Hematopoietic multipotent progenitor cell treated with erythropoietin and hydrocortisone succinate and interleukin-3 and kit ligand, for 4 days (in vitro differentiated cells): Measurements from ENCODE around the gene GSTP1.
"Not testable (repeated sequence)": the region's sequence is repeated elsewhere in the genome, so short reads cannot be mapped to it uniquely, and the experiment has no call there.

Source experiments
- DNase-seq: peaks from one replicate; pipeline ENCODE4 v3.0.0-alpha.2; 2015

The GSTP1 gene

DNA sequence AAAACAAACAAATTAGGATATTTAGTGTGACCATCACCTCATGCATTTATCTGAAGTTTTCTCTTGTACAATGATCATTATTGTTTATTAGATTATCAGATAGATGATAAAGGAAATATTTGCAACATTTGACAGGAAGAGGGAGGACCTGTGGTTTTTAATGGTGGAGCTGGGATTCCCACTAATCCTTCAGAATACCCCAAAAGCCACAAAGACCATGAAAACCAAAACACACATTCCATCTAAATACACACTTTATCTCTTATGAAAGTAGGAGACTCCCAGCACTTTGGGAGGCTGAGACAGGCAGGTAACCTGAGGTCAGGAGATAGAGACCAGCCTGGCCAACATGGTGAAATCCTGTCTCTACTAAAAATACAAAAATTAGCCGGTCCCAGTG is 15.5 kb downstream of the GSTP1 start:
- no peak for DNase-seq

GRCh38 chr11:67600324-67601029 is 16.9 kb downstream of the GSTP1 start:
- DNase-seq = peak; percentile 75

DNA sequence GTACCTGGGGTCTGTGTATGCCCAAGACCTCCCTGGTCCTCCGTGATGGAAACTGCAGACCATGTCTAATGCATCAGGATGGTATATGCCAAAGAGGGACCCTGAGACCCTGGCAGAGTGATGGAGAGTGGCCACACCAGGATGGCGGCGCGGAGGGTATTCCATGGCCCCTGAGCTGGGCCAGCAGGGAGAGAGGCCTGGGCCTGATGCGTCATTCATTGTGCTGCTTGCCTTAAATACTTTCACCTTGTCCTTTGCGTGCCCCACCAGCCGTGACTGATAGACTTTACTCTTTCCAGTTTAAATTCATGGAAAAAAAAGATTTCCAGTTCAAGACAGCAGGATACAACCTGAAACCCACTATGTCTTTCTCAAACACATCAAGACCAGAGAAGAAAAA is 17.5 kb downstream of the GSTP1 start:
- no peak for DNase-seq

GRCh38 chr11:67604119-67604518 is 20.5 kb downstream of the GSTP1 start:
- DNase-seq = not testable (repeated sequence)

DNA sequence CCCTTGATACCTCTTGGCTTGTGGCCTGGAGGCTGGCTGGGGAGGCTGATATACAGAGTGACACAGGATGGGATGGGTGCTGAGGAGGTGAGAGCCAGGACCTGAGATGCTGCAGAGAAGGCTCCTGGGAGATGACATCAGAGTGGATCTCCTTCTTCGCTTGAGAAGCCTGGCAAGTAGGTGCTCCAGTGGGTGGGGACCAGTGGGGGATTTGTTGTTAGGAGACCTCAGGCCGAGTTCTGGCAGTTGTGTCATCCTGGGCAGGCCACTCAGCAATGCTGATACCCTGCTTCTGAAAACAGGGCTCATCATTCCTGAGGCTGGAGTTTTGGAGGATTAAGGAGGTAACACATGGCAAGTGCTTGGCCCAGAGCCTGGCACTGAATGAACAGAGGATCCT is 21.2 kb downstream of the GSTP1 start:
- DNase-seq = no peak

GRCh38 chr11:67605231-67606011 is 21.8 kb downstream of the GSTP1 start:
- DNase-seq = no peak

DNA sequence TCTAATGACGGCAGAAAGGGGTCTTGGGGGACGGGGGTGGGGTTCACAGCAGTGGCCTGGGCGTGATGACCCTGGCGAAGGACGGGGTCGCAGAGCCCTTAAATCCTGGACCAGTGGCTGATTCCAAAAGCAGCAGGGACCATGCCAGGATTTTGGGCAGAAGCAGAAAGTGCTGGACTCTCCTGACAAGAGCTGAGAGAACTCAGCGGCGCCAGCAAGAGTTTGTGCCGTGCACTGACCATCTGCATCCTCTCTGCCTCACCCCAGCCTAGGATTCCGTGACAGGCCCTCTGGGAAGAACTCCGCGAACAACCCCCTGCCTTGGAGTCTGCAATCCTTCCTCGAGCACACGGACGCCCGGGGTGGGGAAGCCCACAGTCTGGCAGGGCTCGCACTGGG is 22.5 kb downstream of the GSTP1 start:
- DNase-seq = no peak

DNA sequence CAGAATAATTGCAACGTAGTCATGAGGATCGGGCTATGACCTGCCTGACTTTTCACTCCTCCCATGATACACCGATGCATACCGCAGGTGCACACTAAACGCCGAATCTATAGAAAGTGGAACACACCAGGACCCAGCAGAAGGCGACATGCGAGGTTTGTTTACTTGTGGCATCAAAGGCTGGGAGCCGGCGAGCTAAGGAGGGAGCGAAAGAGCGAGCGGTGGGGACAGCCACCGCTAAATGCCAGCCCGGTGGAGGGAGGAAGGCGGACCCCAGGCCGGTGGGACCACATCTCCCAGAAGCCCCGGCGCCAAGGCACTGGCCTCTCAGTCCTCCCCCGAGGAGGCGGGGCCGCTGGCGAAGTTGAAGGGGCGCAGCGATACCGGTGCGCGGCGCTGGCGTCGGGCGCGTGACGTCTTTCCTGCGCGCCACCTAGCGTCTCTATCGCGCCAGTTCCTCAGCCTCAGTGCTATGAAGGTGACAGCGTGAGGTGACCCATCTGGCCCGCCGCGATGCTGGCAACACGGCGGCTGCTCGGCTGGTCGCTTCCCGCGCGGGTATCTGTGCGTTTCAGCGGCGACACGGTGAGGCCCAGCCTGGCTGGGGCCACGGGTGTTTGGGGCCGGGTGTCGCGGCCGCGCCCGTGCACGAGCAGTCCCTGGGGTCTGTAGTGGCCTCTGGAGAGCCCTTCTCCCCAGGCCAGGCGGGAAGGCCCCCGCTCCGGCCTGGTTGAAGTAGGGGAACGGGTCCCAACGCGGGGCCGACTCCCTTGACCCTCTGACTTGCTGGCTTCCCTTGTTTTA is 23.1 kb downstream of the GSTP1 start, which contains the start of gene NDUFV1:
Gene NDUFV1, plus strand, starts transcription at position 445 of the 804 bp plus-strand sequence. Its CDS starts 69 bp downstream, at position 514.
- DNase-seq = peak; percentile 99

- no peak for DNase-seq
These were observed 23.9 kb downstream of the GSTP1 start for GRCh38 chr11:67607507-67607906.

DNA sequence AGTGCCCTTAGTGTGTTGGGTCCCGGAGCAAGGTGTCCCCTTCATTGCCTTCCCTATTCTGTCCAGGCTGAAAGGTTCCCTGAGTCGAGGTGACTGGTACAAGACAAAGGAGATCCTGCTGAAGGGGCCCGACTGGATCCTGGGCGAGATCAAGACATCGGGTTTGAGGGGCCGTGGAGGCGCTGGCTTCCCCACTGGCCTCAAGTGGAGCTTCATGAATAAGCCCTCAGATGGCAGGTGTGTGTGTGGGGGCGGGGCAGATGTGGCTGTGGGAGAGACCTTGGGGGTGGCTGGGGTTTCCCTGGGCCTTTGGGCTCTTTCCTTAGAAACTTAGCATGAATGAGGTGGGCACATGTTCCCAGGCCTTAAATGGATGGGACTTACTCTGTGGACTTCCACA is 24.9 kb downstream of the GSTP1 start:
- DNase-seq = no peak

GRCh38 chr11:67609316-67609715 is 25.7 kb downstream of the GSTP1 start:
- DNase-seq = no peak

DNA sequence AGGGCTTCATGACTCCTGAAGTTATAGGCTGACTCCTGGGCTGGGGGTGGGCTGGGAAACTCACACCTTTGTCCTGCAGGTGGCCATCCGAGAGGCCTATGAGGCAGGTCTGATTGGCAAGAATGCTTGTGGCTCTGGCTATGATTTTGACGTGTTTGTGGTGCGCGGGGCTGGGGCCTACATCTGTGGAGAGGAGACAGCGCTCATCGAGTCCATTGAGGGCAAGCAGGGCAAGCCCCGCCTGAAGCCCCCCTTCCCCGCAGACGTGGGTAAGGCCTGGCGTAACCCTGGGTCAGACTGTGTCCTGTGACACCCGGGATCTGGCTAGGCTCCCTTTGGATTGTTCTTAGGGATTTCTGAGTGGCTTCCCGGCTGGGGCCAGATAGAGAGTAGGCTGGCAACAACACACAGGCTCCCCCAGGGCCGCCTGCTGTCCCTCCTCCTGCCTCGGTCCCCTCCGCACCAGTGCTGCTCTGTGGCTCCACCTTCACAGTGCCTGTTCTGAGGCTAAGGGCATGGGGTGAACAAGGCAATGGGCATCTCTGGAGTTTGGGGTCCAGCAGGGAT is 26.8 kb downstream of the GSTP1 start:
- DNase-seq = no peak

GRCh38 chr11:67611165-67611564 is 27.6 kb downstream of the GSTP1 start:
- DNase-seq = no peak

DNA sequence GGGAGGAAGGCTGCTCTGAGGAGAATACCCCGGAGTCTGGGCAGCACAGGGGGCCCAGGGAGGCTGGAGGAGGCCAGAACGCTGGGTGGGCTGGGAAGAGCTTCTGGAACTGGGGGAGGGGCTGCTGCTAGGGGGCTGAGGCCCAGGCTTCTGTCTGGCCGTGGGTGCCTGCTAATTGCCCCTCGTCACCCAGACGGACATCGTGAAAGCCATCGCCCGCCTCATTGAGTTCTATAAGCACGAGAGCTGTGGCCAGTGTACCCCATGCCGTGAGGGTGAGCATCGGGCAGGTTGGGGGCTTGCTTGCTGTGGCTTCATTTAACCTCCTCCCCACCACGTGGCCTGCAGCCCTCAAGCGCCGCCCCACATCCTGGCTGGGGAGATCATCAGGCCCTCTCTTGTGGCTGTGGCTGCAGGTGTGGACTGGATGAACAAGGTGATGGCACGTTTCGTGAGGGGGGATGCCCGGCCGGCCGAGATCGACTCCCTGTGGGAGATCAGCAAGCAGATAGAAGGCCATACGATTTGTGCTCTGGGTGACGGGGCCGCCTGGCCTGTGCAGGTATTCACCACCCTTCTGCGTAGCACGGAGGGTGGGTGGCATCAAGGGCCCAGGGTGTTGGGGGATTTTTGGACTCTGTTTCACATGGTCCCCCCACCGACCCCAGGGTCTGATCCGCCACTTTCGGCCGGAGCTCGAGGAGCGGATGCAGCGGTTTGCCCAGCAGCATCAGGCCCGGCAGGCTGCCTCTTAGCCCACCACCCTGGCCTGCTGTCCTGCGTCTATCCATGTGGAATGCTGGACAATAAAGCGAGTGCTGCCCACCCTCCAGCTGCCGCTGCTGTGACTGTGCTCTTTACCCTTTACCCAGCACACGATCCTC is 28.3 kb downstream of the GSTP1 start:
- DNase-seq = no peak

DNA sequence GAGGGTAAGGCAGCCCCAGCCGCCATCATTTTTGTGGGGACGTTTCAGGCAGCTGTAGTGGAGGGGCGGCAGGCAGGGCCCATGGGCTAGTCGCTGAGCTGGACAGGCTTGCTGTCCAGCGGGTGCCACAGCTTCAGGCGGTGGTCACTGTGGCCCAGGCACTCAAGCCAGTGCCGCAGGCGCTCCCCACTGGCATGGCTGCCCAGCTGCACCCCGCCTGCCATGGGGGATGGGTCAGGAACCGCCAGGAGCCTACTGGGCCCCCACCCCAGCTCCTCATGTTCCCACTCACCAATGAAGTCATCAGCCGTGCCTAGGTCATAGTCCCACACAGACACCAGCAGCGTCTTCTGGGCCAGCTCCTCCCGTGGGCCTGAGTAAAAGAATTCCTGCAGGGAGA is 29.1 kb downstream of the GSTP1 start:
- no peak for DNase-seq

- DNase-seq = no peak
These were observed 29.8 kb downstream of the GSTP1 start for GRCh38 chr11:67613313-67613959.

- peak; percentile 83 for DNase-seq
These were observed 30.5 kb downstream of the GSTP1 start for GRCh38 chr11:67613960-67614715.

- DNase-seq = peak; percentile 75
These were observed 31.4 kb downstream of the GSTP1 start for GRCh38 chr11:67614730-67615714.

DNA sequence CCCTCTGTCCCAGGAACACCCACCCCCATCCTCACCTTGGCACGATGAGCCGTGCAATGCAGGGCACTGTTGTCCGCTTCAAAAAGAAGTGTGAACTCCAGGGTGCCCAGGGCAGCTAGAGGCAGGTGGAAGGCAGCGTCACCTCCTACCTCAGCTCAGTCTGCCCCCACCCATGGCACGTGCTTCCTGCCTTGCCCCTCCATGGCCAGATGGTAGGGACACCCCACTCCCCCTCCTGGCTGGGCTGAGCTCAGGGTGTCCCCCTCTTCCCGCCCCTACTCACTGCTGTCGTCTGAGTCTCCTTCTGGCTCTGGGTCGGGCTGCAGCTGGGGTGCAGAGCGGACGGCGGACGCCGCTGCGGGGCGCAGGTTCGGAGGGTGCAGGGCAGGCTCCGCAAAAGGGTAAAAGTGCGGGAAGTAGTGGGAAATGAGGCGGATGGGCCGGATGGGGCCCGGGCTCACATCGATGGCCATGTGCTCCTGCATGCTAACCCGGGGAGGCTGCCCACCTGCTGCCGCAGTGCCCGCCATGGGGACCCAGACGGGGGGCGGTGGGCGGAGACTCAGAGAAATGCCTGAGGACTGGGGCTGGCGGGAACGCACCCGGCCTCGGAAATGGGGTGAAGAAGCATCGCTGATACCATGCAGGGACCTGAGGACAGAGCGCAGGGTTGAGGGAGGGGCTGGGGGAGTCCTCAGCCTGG is 32.3 kb downstream of the GSTP1 start:
- DNase-seq = no peak
